K562 (cell line): ENCODE results near the gene GDF9. TPM values are rescaled to one million over a fixed set of nuclear protein-coding genes. Genes with fewer than 3 reads are reported as not detected.

Source experiments
- ELK3 ChIP-seq: fragments of 450-650 bp; formaldehyde crosslinking; IDR thresholded peaks from 2 replicates; pipeline ENCODE4 v1.4.0; 2020; ENCODE audit warnings: mild to moderate bottlenecking
- FOXK2 ChIP-seq, 2 experiments: fragments of 450-650 bp; IDR thresholded peaks in 1 of 2; conservative IDR thresholded peaks in 1 of 2; 2 replicates each; pipeline ENCODE4 v1.6.1; 2016; ENCODE audit warnings: low read depth in 2 of 2, mild to moderate bottlenecking in 1 of 2
- HMGN3 ChIP-seq: IDR thresholded peaks from 2 replicates; pipeline ENCODE4 v1.6.1; 2011; ENCODE audit warnings: borderline replicate concordance, low read depth, mild to moderate bottlenecking, mixed read lengths, low read length; ENCODE audit not compliant: insufficient read length; ENCODE audit errors: extremely low read depth
- ID3 ChIP-seq, 2 experiments: fragments of 250-450 bp in 1 of 2; fragments of 450-650 bp in 1 of 2; sonication (Bioruptor Pico) in 1 of 2; IDR thresholded peaks; 2 replicates each; pipeline versions ENCODE4 v1.6.1 to v1.8.0; 2016 to 2021; ENCODE audit warnings: mild to moderate bottlenecking in 2 of 2, moderate library complexity in 2 of 2, missing compliant biosample characterization in 1 of 2, missing genetic modification characterization in 1 of 2
- MLLT1 ChIP-seq, 2 experiments: fragments of 450-650 bp; IDR thresholded peaks; 2 replicates each; pipeline ENCODE4 v1.6.1; 2016
- NEUROD1 ChIP-seq: fragments of 150-350 bp; IDR thresholded peaks from 2 replicates; pipeline ENCODE4 v1.6.1; 2014; ENCODE audit warnings: borderline replicate concordance, low read length, low read depth; ENCODE audit not compliant: partially characterized antibody
- NRF1 ChIP-seq, 2 experiments: fragments of 450-650 bp; IDR thresholded peaks in 1 of 2; conservative IDR thresholded peaks in 1 of 2; 2 replicates each; pipeline ENCODE4 v1.6.1; 2014; ENCODE audit warnings: mild to moderate bottlenecking in 2 of 2
- POLR2A ChIP-seq: fragments of 450-650 bp; conservative IDR thresholded peaks from 2 replicates; pipeline ENCODE4 v1.6.1; 2016
- PTTG1 ChIP-seq: fragments of 450-650 bp; IDR thresholded peaks from 2 replicates; pipeline ENCODE4 v1.6.1; 2016; ENCODE audit warnings: low read depth, mild to moderate bottlenecking, missing genetic modification characterization, missing compliant biosample characterization
- SIN3A ChIP-seq, 2 experiments: fragments of 150-350 bp in 1 of 2; IDR thresholded peaks; 2 replicates each; pipeline ENCODE4 v1.6.1; 2011 to 2016; ENCODE audit warnings: borderline replicate concordance in 2 of 2, low read depth in 2 of 2, low read length in 2 of 2, mild to moderate bottlenecking in 2 of 2, moderate library complexity in 2 of 2; ENCODE audit not compliant: control insufficient read depth in 1 of 2
- SOX6 ChIP-seq: fragments of 450-650 bp; IDR thresholded peaks from 2 replicates; pipeline ENCODE4 v1.6.1; 2014; ENCODE audit warnings: mild to moderate bottlenecking
- SRSF9 ChIP-seq: fragments of 200-400 bp; formaldehyde crosslinking; IDR thresholded peaks from 2 replicates; pipeline ENCODE4 v1.6.1; 2017; ENCODE audit warnings: low read depth, low read length, borderline replicate concordance
- ZBTB1 ChIP-seq: sonication (generic); formaldehyde crosslinking; IDR thresholded peaks from 2 replicates; pipeline ENCODE4 v1.8.1; 2023; ENCODE audit warnings: missing genetic modification reagents, low read depth, mild to moderate bottlenecking, borderline replicate concordance
- ZBTB8A ChIP-seq: fragments of 450-650 bp; IDR thresholded peaks from 2 replicates; pipeline ENCODE4 v1.6.1; 2018; ENCODE audit warnings: mild to moderate bottlenecking, moderate library complexity; ENCODE audit not compliant: partially characterized antibody
- ZNF239 ChIP-seq: fragments of 250-450 bp; sonication (Bioruptor Pico); IDR thresholded peaks from 2 replicates; pipeline ENCODE4 v1.4.0; 2020; ENCODE audit warnings: mild to moderate bottlenecking
- polyA plus RNA-seq, 8 experiments: library from polyadenylated mRNA; depleted of rRNA in 4 of 8; stranded (reverse) in 5 of 8; unstranded in 3 of 8; fragments of >200 nt; fragmentation: Nextera tagmentation in 2 of 8; fragmentation: Illumina TruSeq in 1 of 8; extraction: Ambion mirVana in 2 of 8; extraction: Trizol in 1 of 8; gene quantifications; 2 replicates each; pipeline versions ENCODE4 v1.2.1 to v1.2.3, GENCODE V29; 2011 to 2014; ENCODE audit warnings: inconsistent platforms in 1 of 8, missing spikeins in 1 of 8
- total RNA-seq, 7 experiments: library from RNA; depleted of rRNA in 6 of 7; stranded (reverse); fragments of >200 nt in 6 of 7; fragmentation: Illumina TruSeq in 2 of 7; extraction: Trizol in 2 of 7; gene quantifications; 2 replicates each; pipeline versions ENCODE4 v1.2.1 to v1.2.3, GENCODE V29; 2011 to 2021; ENCODE audit warnings: low replicate concordance in 1 of 7
- TF ChIP-seq, protein P1 (sequence below): sonication (generic); formaldehyde crosslinking; IDR thresholded peaks from 2 replicates; pipeline ENCODE4 v1.8.0; 2022; ENCODE audit warnings: missing genetic modification reagents, mild to moderate bottlenecking, borderline replicate concordance
- TF ChIP-seq, protein P2 (sequence below): fragments of 250-450 bp; sonication (Bioruptor Pico); IDR thresholded peaks from 2 replicates; pipeline ENCODE4 v1.6.1; 2021; ENCODE audit warnings: mild to moderate bottlenecking
- TF ChIP-seq, protein P3 (sequence below): fragments of 250-450 bp; sonication (Bioruptor Pico); IDR thresholded peaks from 2 replicates; pipeline ENCODE4 v1.5.1; 2021; ENCODE audit warnings: mild to moderate bottlenecking

The GDF9 gene
- total and polyA plus RNA-seq, 9 of the 15 experiments (the other 6 are each of a cell fraction or from before 2014, with no cell fraction given), result 0.10 to 0.70 (median 0.20) TPM; not detected in 1

- TF ChIP-seq ELK3 (CRISPR knock-in tag) (no peak), FOXK2 (conservative IDR thresholded peaks at IDR 0.05 in 1 of 2, IDR thresholded peaks at IDR 0.05 in 1 of 2; ENCODE audit: low read depth in 2 of 2) (peak in 1 of 2 experiments; percentile 32; a peak in 2 of 4 replicates), POLR2A (peak; percentile 85), SOX6 (no peak; the same call in 1 of the 2 replicates), SIN3A (IDR thresholded peaks at IDR 0.05; ENCODE audit: borderline replicate concordance in 2 of 2, control insufficient read depth in 1 of 2, low read depth in 2 of 2, low read length in 2 of 2) (peak in 1 of 2 experiments; percentile 16; a peak in 1 of 4 replicates), ZNF239 (CRISPR knock-in tag) (no peak), MLLT1 (IDR thresholded peaks at IDR 0.05) (no peak), NEUROD1 (no peak), ZBTB1 (CRISPR knock-in tag) (no peak), PTTG1 (no peak), NRF1 (conservative IDR thresholded peaks at IDR 0.05 in 1 of 2, IDR thresholded peaks at IDR 0.05 in 1 of 2) (peak; percentile 63 to 69; a peak in 3 of 4 replicates), SRSF9 (no peak), ZBTB8A (no peak), ID3 (CRISPR knock-in tag; IDR thresholded peaks at IDR 0.05) (no peak), ID3 (tag; IDR thresholded peaks at IDR 0.05) (0 out of 2 replicates have a peak, but pooled peaks have one; percentile 15), HMGN3 (peak; percentile 85)
- TF ChIP-seq, protein P1, sequence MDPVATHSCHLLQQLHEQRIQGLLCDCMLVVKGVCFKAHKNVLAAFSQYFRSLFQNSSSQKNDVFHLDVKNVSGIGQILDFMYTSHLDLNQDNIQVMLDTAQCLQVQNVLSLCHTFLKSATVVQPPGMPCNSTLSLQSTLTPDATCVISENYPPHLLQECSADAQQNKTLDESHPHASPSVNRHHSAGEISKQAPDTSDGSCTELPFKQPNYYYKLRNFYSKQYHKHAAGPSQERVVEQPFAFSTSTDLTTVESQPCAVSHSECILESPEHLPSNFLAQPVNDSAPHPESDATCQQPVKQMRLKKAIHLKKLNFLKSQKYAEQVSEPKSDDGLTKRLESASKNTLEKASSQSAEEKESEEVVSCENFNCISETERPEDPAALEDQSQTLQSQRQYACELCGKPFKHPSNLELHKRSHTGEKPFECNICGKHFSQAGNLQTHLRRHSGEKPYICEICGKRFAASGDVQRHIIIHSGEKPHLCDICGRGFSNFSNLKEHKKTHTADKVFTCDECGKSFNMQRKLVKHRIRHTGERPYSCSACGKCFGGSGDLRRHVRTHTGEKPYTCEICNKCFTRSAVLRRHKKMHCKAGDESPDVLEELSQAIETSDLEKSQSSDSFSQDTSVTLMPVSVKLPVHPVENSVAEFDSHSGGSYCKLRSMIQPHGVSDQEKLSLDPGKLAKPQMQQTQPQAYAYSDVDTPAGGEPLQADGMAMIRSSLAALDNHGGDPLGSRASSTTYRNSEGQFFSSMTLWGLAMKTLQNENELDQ (CRISPR knock-in tag), result no peak
- TF ChIP-seq, protein P2, sequence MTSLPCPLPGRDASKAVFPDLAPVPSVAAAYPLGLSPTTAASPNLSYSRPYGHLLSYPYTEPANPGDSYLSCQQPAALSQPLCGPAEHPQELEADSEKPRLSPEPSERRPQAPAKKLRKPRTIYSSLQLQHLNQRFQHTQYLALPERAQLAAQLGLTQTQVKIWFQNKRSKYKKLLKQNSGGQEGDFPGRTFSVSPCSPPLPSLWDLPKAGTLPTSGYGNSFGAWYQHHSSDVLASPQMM (CRISPR knock-in tag), result no peak
- TF ChIP-seq, protein P3, sequence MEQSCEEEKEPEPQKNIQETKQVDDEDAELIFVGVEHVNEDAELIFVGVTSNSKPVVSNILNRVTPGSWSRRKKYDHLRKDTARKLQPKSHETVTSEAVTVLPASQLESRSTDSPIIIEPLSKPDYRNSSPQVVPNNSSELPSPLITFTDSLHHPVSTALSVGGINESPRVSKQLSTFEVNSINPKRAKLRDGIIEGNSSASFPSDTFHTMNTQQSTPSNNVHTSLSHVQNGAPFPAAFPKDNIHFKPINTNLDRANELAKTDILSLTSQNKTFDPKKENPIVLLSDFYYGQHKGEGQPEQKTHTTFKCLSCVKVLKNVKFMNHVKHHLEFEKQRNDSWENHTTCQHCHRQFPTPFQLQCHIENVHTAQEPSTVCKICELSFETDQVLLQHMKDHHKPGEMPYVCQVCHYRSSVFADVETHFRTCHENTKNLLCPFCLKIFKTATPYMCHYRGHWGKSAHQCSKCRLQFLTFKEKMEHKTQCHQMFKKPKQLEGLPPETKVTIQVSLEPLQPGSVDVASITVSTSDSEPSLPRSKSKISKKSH, result no peak
Observed at GRCh38 chr5:132830436-132831094, 35.7 kb downstream of the GDF9 start, which contains the start of gene SHROOM1 (continued).
